ENCODE results near the gene DUOX2.
"Not testable (repeated sequence)": the region's sequence is repeated elsewhere in the genome, so short reads cannot be mapped to it uniquely, and the experiment has no call there.

GRCh38 chr15:45048449-45048793 is 65.6 kb downstream of the DUOX2 start:
- TF ChIP-seq CTCF, POLR2AphosphoS5 (IDR thresholded peaks at IDR 0.05): not testable (repeated sequence)

Measured in transverse colon (tissue), 4 donors.